GM12878 (cell line): ENCODE measurements around the gene RPS2. TPM values are rescaled to one million over a fixed set of nuclear protein-coding genes. Genes with fewer than 3 reads are reported as not detected.

Experiments
- ATAC-seq: fragments of 200-7000 bp; cut with Tn5 transposase; 3 replicates; pipeline ENCODE4 v1.9.1; 2020; ENCODE audit warnings: mild to moderate bottlenecking, moderate library complexity
- BruUV-seq: library from RNA; stranded (reverse); fragments of 400-500 nt; replicated peaks from 2 replicates; lab custom pipeline; 2021; lab: Mats Ljungman, UMichigan
- CTCF ChIA-PET: fragments of 300-600 bp; sonication (Branson Sonifier 250); formaldehyde crosslinking; extraction: SDS; loops from one replicate; lab custom pipeline; 2021; ENCODE audit warnings: inconsistent platforms; lab: Yijun Ruan, JAX
- POLR2A ChIA-PET: fragments of 350-600 bp; formaldehyde crosslinking; extraction: SDS; loops from one replicate; lab custom pipeline; 2021; ENCODE audit warnings: inconsistent platforms; lab: Charles Lee
- RAD21 ChIA-PET: fragments of 300-600 bp; sonication (Branson Sonifier 250); formaldehyde crosslinking; loops from one replicate; lab custom pipeline; 2023; ENCODE audit warnings: antibody characterized with exemption; ENCODE audit not compliant: unreplicated experiment; lab: Charles Lee
- SMC1A ChIA-PET: fragments of 300-600 bp; sonication (Branson Sonifier 250); formaldehyde crosslinking; loops from one replicate; lab custom pipeline; 2023; ENCODE audit not compliant: unreplicated experiment, uncharacterized antibody; lab: Charles Lee
- DNase-seq: peaks from one replicate; pipeline ENCODE4 v3.0.0-alpha.2; 2011; ENCODE audit warnings: low read depth, low spot score
- FAIRE-seq: peaks from 3 replicates; lab custom pipeline; 2011; peaks lifted over from hg19 to GRCh38; lab: Jason Lieb, UNC
- H2AFZ ChIP-seq: 2 replicates; pipeline ENCODE4 v1.6.0; 2011; ENCODE audit warnings: low read depth, low read length, control low read depth; ENCODE audit not compliant: control insufficient read depth
- H3K27ac ChIP-seq: 2 replicates; pipeline ENCODE4 v1.5.1; 2011; ENCODE audit warnings: control low read depth; ENCODE audit not compliant: control insufficient read depth, insufficient read depth
- H3K27me3 ChIP-seq, 2 experiments: replicated peaks in 1 of 2; 2 replicates each; pipeline versions ENCODE4 v1.6.0 to v1.6.1; 2011; ENCODE audit warnings: low read length in 1 of 2; ENCODE audit not compliant: control insufficient read depth in 2 of 2, insufficient read depth in 2 of 2
- H3K36me3 ChIP-seq, 2 experiments: 2 replicates each; pipeline ENCODE4 v1.5.1; 2011; ENCODE audit warnings: low read length in 1 of 2; ENCODE audit not compliant: control insufficient read depth in 2 of 2, insufficient read depth in 2 of 2
- H3K4me1 ChIP-seq: 2 replicates; pipeline ENCODE4 v1.6.1; 2011; ENCODE audit warnings: mild to moderate bottlenecking, low read length, moderate library complexity, mixed read lengths; ENCODE audit not compliant: control insufficient read depth, insufficient read depth
- H3K4me2 ChIP-seq: 2 replicates; pipeline ENCODE4 v1.6.0; 2011; ENCODE audit warnings: control low read depth; ENCODE audit not compliant: control insufficient read depth, insufficient read depth
- H3K4me3 ChIP-seq: fragments of 200-600 bp; sonication (generic); 2 replicates; pipeline ENCODE4 v1.5.1; 2016
- H3K79me2 ChIP-seq: 2 replicates; pipeline ENCODE4 v1.6.0; 2011; ENCODE audit warnings: low read length; ENCODE audit not compliant: control insufficient read depth, insufficient read depth
- H3K9ac ChIP-seq: 2 replicates; pipeline ENCODE4 v1.8.0; 2011; ENCODE audit warnings: low read length, control low read depth, mixed read lengths; ENCODE audit not compliant: control insufficient read depth, insufficient read depth
- H3K9me3 ChIP-seq: replicated peaks from 3 replicates; pipeline ENCODE4 v1.5.1; 2011; ENCODE audit warnings: mild to moderate bottlenecking, low read length; ENCODE audit not compliant: control insufficient read depth, insufficient read depth
- H4K20me1 ChIP-seq: 2 replicates; pipeline ENCODE4 v1.6.0; 2011; ENCODE audit not compliant: control insufficient read depth, insufficient read depth
- FOXK2 ChIP-seq: fragments of 450-650 bp; IDR thresholded peaks from 2 replicates; pipeline ENCODE4 v1.6.1; 2017; ENCODE audit warnings: mild to moderate bottlenecking, moderate library complexity
- NRF1 ChIP-seq: conservative IDR thresholded peaks from 2 replicates; pipeline ENCODE4 v1.6.1; 2011; ENCODE audit warnings: mild to moderate bottlenecking, low read depth, low read length, improper control_type of control experiment
- SUZ12 ChIP-seq: fragments of 200-600 bp; sonication (generic); IDR thresholded peaks from one replicate; pipeline ENCODE4 v1.6.1; 2018; ENCODE audit warnings: antibody characterized with exemption, mild to moderate bottlenecking; ENCODE audit not compliant: unreplicated experiment
- WGBS: methylation state at CpG from one replicate; pipeline ENCODE4 v1.1.6; 2016; ENCODE audit warnings: low lambda C conversion rate; ENCODE audit not compliant: insufficient replicate concordance, insufficient coverage; ENCODE audit errors: missing lambda C conversion rate; 5-methylcytosine and 5-hydroxymethylcytosine counted together
- in situ Hi-C: fragments of 300-500 bp; cut with MboI; formaldehyde crosslinking; loops from 9 replicates; pipeline ENCODE4 v1.14.3; 2018; ENCODE audit warnings: mixed read lengths
- intact Hi-C: fragments of 100-400 bp; cut with micrococcal nuclease; formaldehyde crosslinking; loops from one replicate; pipeline ENCODE4 v1.14.2; 2022; ENCODE audit not compliant: unreplicated experiment
- polyA plus RNA-seq, 11 experiments: library from polyadenylated mRNA; depleted of rRNA in 4 of 11; unstranded in 6 of 11; stranded (reverse) in 5 of 11; fragments of >200 nt; fragmentation: Nextera tagmentation in 4 of 11; fragmentation: Illumina TruSeq in 1 of 11; extraction: Ambion mirVana in 4 of 11; extraction: Trizol in 1 of 11; gene quantifications; 1 replicate in 1 of 11; 2 replicates in 10 of 11; pipeline versions ENCODE4 v1.2.1 to v1.2.3, GENCODE V29; 2011 to 2016; ENCODE audit warnings: inconsistent platforms in 2 of 11, missing spikeins in 2 of 11, low read depth in 1 of 11
- total RNA-seq, 4 experiments: library from RNA; depleted of rRNA in 3 of 4; stranded (reverse); fragments of >200 nt in 3 of 4; fragmentation: Illumina TruSeq in 1 of 4; extraction: Trizol in 1 of 4; gene quantifications; 2 replicates each; pipeline versions ENCODE4 v1.2.1 to v1.2.3, GENCODE V29; 2013 to 2021
- TF ChIP-seq, protein P1 (sequence below): fragments of 450-650 bp; IDR thresholded peaks from 2 replicates; pipeline ENCODE4 v1.6.1; 2018; ENCODE audit warnings: borderline replicate concordance, mild to moderate bottlenecking; ENCODE audit not compliant: partially characterized antibody

Gene RPS2
- total and polyA plus RNA-seq, 10 of the 15 experiments (the other 5 are each of a cell fraction or from before 2014, with no cell fraction given): 1,295 to 7,121 (median 3,933) TPM

DNA sequence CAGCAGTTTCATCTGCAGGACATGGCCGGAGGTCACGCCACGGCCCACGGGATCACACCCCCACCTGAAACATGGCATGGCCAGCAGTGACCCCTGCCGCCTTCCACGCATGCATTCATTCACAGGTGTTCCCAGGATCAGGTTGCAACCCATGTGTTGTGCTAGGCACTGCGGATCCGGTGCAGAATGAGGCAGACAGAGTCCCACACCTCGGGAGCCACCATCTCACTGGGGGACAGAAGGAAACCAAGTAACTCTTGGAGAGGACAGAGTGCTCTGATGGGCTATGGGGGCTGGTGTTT, 17.3 kb downstream of the RPS2 start (continued):
- TF ChIP-seq FOXK2: no peak
- TF ChIP-seq SUZ12: no peak
- no peak for TF ChIP-seq NRF1

DNA sequence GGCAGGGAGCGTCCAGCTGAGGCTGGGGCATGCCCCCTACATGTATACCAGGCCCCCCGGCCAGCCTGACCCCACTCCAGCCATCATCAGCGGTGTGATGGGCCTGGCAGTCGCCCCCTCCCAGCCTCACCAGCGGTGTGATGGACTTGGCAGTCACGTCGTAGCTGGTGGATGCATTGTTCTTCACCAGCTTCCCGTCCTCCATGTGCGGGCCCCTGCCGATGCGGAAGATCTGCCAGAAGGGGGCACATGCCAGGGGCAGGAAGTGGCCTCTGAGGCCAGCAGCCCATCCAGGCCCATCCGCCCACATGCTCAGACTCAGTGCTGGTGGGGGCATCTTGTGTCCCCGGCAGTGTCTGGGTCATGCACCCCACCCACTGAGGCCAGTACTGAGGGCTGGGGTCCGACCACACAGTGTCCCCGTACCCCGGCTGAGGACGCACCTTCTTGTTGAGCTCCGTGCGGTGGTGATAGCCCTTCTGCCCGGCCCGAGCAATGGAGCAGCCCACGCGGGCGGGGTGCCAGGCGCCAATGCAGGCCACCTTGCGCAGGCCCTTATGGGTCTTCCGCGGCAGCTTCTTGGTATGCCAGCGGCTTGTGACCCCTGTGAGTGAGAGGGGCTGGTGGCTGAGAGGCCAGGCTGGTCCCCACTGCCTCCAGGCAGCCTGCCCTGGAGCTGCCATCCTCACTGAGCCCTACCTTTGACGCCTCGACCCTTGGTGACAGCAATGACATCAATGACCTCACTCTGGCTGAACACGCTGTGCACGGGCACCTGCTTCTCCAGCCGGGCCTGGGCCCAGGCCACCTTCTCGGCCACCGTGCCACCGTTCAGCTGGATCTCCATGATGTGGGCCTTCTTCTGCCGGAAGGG, 17.9 kb downstream of the RPS2 start:
- ChIA-PET SMC1A (no interaction called here), POLR2A (no interaction called here), CTCF (interaction anchor here (1.8 kb wide), 1 partner anchor 14 kb away, joined by 4 read pairs; no protein-coding TSS in a partner anchor), RAD21 (no interaction called here)
- no TSS peak for BruUV-seq
- DNase-seq: no peak
- intact Hi-C loops (no loop called here), in situ Hi-C loops (no loop called here)
- H3K27ac ChIP-seq: no peak overlapping the region
- no peak overlapping the region for H3K9ac ChIP-seq
- no peak overlapping the region for H3K4me3 ChIP-seq
- H3K9me3 ChIP-seq: no peaks in the 10 kb centered on the region
- H3K27me3 ChIP-seq: no peaks in the 10 kb centered on the region; a peak in 1 of 4 replicates
- no peaks in the 10 kb centered on the region for H3K36me3 ChIP-seq
- WGBS: 71% methylated on average over 38 of the region's 38 CpGs
- no peak for FAIRE-seq
- TF ChIP-seq, protein P1, sequence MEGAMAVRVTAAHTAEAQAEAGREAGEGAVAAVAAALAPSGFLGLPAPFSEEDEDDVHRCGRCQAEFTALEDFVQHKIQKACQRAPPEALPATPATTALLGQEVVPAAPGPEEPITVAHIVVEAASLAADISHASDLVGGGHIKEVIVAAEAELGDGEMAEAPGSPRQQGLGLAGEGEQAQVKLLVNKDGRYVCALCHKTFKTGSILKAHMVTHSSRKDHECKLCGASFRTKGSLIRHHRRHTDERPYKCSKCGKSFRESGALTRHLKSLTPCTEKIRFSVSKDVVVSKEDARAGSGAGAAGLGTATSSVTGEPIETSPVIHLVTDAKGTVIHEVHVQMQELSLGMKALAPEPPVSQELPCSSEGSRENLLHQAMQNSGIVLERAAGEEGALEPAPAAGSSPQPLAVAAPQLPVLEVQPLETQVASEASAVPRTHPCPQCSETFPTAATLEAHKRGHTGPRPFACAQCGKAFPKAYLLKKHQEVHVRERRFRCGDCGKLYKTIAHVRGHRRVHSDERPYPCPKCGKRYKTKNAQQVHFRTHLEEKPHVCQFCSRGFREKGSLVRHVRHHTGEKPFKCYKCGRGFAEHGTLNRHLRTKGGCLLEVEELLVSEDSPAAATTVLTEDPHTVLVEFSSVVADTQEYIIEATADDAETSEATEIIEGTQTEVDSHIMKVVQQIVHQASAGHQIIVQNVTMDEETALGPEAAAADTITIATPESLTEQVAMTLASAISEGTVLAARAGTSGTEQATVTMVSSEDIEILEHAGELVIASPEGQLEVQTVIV: no peak
- H3K4me1 ChIP-seq: peaks cover 9% of the 10 kb centered on the region; the same call in 1 of the 2 replicates
- H4K20me1 ChIP-seq: no peaks in the 10 kb centered on the region
- peaks cover 10% of the 10 kb centered on the region for H3K79me2 ChIP-seq
- no peak overlapping the region for H3K4me2 ChIP-seq
- no peak overlapping the region for H2AFZ ChIP-seq
- ATAC-seq: no peak
